ENCODE results near the gene ADCY4.

GRCh38 chr14:24291446-24292117 is 43.3 kb downstream of the ADCY4 start:
- TF ChIP-seq CTCF (IDR thresholded peaks at IDR 0.05) = no peak
- TF ChIP-seq ATF2 (CRISPR knock-in tag; IDR thresholded peaks at IDR 0.05; ENCODE audit: borderline replicate concordance, low read depth) = no peak
- no peak for TF ChIP-seq ZNF671 (CRISPR knock-in tag; IDR thresholded peaks at IDR 0.05)
- TF ChIP-seq ATF6 (CRISPR knock-in tag; IDR thresholded peaks at IDR 0.05) = no peak
- TF ChIP-seq HMGXB4 (CRISPR knock-in tag; IDR thresholded peaks at IDR 0.05) = no peak
- no peak for TF ChIP-seq NR1H2 (CRISPR knock-in tag; IDR thresholded peaks at IDR 0.05)
- no peak for TF ChIP-seq IRF1 (CRISPR knock-in tag; IDR thresholded peaks at IDR 0.05)

Measured in WTC11 (cell line).